GM12878 (cell line): ENCODE data around the gene TIMM17B. TPM values are rescaled to one million over a fixed set of nuclear protein-coding genes. Genes with fewer than 3 reads are reported as not detected.

ENCODE experiments used
- CBX5 ChIP-seq: sonication (generic); IDR thresholded peaks from 2 replicates; pipeline ENCODE4 v1.6.1; 2016; ENCODE audit warnings: low read depth, moderate library complexity, mild to moderate bottlenecking, inconsistent platforms
- CEBPB ChIP-seq, 2 experiments: fragments of 150-350 bp in 1 of 2; IDR thresholded peaks; 2 replicates each; pipeline ENCODE4 v1.6.1; 2012 to 2014; ENCODE audit warnings: low read depth in 2 of 2, low read length in 2 of 2, borderline replicate concordance in 1 of 2, inconsistent platforms in 1 of 2
- CEBPZ ChIP-seq: fragments of 150-350 bp; IDR thresholded peaks from 2 replicates; pipeline ENCODE4 v1.6.1; 2016; ENCODE audit warnings: low read depth, low read length
- CHD1 ChIP-seq: IDR thresholded peaks from 2 replicates; pipeline ENCODE4 v1.6.1; 2012; ENCODE audit warnings: low read depth, low read length, improper control_type of control experiment
- E2F4 ChIP-seq: IDR thresholded peaks from 2 replicates; pipeline ENCODE4 v1.6.1; 2012; ENCODE audit warnings: low read depth, low read length, improper control_type of control experiment
- FOXK2 ChIP-seq: fragments of 450-650 bp; IDR thresholded peaks from 2 replicates; pipeline ENCODE4 v1.6.1; 2017; ENCODE audit warnings: mild to moderate bottlenecking, moderate library complexity
- GATAD2B ChIP-seq: fragments of 450-650 bp; conservative IDR thresholded peaks from 2 replicates; pipeline ENCODE4 v1.6.1; 2017; ENCODE audit warnings: low read depth, mild to moderate bottlenecking, moderate library complexity
- HDAC2 ChIP-seq: fragments of 200-600 bp; sonication (generic); IDR thresholded peaks from 2 replicates; pipeline ENCODE4 v1.6.1; 2017
- HSF1 ChIP-seq: fragments of 150-350 bp; IDR thresholded peaks from 2 replicates; pipeline ENCODE4 v1.6.1; 2014; ENCODE audit warnings: mild to moderate bottlenecking, low read depth, low read length
- LARP7 ChIP-seq: fragments of 450-650 bp; IDR thresholded peaks from 2 replicates; pipeline ENCODE4 v1.6.1; 2017; ENCODE audit warnings: mild to moderate bottlenecking
- MYC ChIP-seq: IDR thresholded peaks from 2 replicates; pipeline ENCODE4 v1.6.1; 2011; ENCODE audit warnings: mild to moderate bottlenecking, low read length, moderate library complexity, inconsistent platforms; ENCODE audit not compliant: insufficient read depth, insufficient replicate concordance, insufficient read length, severe bottlenecking
- RCOR1 ChIP-seq: conservative IDR thresholded peaks from 2 replicates; pipeline ENCODE4 v1.6.1; 2012; ENCODE audit warnings: low read depth, low read length, improper control_type of control experiment
- RFX5 ChIP-seq: IDR thresholded peaks from 2 replicates; pipeline ENCODE4 v1.6.1; 2011; ENCODE audit warnings: low read depth, low read length, improper control_type of control experiment
- SIX5 ChIP-seq: IDR thresholded peaks from 2 replicates; pipeline ENCODE4 v1.6.1; 2011; ENCODE audit warnings: mild to moderate bottlenecking, low read depth, low read length, moderate library complexity; ENCODE audit not compliant: severe bottlenecking
- SMARCA5 ChIP-seq: fragments of 450-650 bp; IDR thresholded peaks from 2 replicates; pipeline ENCODE4 v1.6.1; 2017; ENCODE audit warnings: mild to moderate bottlenecking
- TAF1 ChIP-seq: IDR thresholded peaks from 2 replicates; pipeline ENCODE4 v1.6.1; 2011; ENCODE audit warnings: mild to moderate bottlenecking, low read depth, low read length, borderline replicate concordance
- YBX1 ChIP-seq: fragments of 450-650 bp; IDR thresholded peaks from 2 replicates; pipeline ENCODE4 v1.6.1; 2016; ENCODE audit warnings: antibody characterized with exemption
- polyA plus RNA-seq, 11 experiments: library from polyadenylated mRNA; depleted of rRNA in 4 of 11; unstranded in 6 of 11; stranded (reverse) in 5 of 11; fragments of >200 nt; fragmentation: Nextera tagmentation in 4 of 11; fragmentation: Illumina TruSeq in 1 of 11; extraction: Ambion mirVana in 4 of 11; extraction: Trizol in 1 of 11; gene quantifications; 1 replicate in 1 of 11; 2 replicates in 10 of 11; pipeline versions ENCODE4 v1.2.1 to v1.2.3, GENCODE V29; 2011 to 2016; ENCODE audit warnings: inconsistent platforms in 2 of 11, missing spikeins in 2 of 11, low read depth in 1 of 11
- total RNA-seq, 4 experiments: library from RNA; depleted of rRNA in 3 of 4; stranded (reverse); fragments of >200 nt in 3 of 4; fragmentation: Illumina TruSeq in 1 of 4; extraction: Trizol in 1 of 4; gene quantifications; 2 replicates each; pipeline versions ENCODE4 v1.2.1 to v1.2.3, GENCODE V29; 2013 to 2021
- TF ChIP-seq, protein P1 (sequence below): IDR thresholded peaks from 2 replicates; pipeline ENCODE4 v1.6.1; 2011; ENCODE audit warnings: borderline replicate concordance, low read depth, mild to moderate bottlenecking, moderate library complexity, low read length; ENCODE audit not compliant: insufficient read depth, poor library complexity, severe bottlenecking
- TF ChIP-seq, protein P2 (sequence below), 3 experiments: IDR thresholded peaks in 2 of 3; conservative IDR thresholded peaks in 1 of 3; 2 replicates each; pipeline ENCODE4 v1.5.1; 2011; ENCODE audit warnings: low read depth in 3 of 3, low read length in 3 of 3, mild to moderate bottlenecking in 3 of 3, control low read depth in 2 of 3, moderate library complexity in 2 of 3, inconsistent platforms in 1 of 3, mixed read lengths in 1 of 3; ENCODE audit not compliant: control insufficient read depth in 2 of 3, insufficient read depth in 1 of 3; ENCODE audit errors: extremely low read depth in 1 of 3

The TIMM17B gene
- total and polyA plus RNA-seq, 10 of the 15 experiments (the other 5 are each of a cell fraction or from before 2014, with no cell fraction given), result 4.5 to 88.7 (median 47.5) TPM

- no peak for TF ChIP-seq CEBPZ
- TF ChIP-seq RFX5, result no peak
- TF ChIP-seq GATAD2B, result no peak
- 0 out of 2 replicates have a peak, but pooled peaks have one; percentile 12 for TF ChIP-seq TAF1
- no peak for TF ChIP-seq HDAC2
- TF ChIP-seq SMARCA5, result no peak
- TF ChIP-seq LARP7, result no peak
- TF ChIP-seq, protein P1, sequence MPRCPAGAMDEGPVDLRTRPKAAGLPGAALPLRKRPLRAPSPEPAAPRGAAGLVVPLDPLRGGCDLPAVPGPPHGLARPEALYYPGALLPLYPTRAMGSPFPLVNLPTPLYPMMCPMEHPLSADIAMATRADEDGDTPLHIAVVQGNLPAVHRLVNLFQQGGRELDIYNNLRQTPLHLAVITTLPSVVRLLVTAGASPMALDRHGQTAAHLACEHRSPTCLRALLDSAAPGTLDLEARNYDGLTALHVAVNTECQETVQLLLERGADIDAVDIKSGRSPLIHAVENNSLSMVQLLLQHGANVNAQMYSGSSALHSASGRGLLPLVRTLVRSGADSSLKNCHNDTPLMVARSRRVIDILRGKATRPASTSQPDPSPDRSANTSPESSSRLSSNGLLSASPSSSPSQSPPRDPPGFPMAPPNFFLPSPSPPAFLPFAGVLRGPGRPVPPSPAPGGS, result no peak
- TF ChIP-seq CBX5, result no peak
- TF ChIP-seq E2F4, result no peak
- no peak for TF ChIP-seq SIX5
- TF ChIP-seq FOXK2, result peak; percentile 81
- TF ChIP-seq RCOR1, result no peak
- TF ChIP-seq CEBPB (IDR thresholded peaks at IDR 0.05; ENCODE audit: borderline replicate concordance in 1 of 2, low read depth in 2 of 2, low read length in 2 of 2), result no peak
- no peak for TF ChIP-seq MYC
- TF ChIP-seq HSF1, result no peak
- TF ChIP-seq CHD1, result peak; percentile 86; the same call in 1 of the 2 replicates
- TF ChIP-seq, protein P2, sequence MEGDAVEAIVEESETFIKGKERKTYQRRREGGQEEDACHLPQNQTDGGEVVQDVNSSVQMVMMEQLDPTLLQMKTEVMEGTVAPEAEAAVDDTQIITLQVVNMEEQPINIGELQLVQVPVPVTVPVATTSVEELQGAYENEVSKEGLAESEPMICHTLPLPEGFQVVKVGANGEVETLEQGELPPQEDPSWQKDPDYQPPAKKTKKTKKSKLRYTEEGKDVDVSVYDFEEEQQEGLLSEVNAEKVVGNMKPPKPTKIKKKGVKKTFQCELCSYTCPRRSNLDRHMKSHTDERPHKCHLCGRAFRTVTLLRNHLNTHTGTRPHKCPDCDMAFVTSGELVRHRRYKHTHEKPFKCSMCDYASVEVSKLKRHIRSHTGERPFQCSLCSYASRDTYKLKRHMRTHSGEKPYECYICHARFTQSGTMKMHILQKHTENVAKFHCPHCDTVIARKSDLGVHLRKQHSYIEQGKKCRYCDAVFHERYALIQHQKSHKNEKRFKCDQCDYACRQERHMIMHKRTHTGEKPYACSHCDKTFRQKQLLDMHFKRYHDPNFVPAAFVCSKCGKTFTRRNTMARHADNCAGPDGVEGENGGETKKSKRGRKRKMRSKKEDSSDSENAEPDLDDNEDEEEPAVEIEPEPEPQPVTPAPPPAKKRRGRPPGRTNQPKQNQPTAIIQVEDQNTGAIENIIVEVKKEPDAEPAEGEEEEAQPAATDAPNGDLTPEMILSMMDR (IDR thresholded peaks at IDR 0.05 in 2 of 3, conservative IDR thresholded peaks at IDR 0.05 in 1 of 3; ENCODE audit: control insufficient read depth in 2 of 3, extremely low read depth in 1 of 3, insufficient read depth in 1 of 3, low read depth in 3 of 3, low read length in 3 of 3), result no peak
- TF ChIP-seq YBX1, result no peak
Observed at GRCh38 chrX:48897157-48897624, 377 bp downstream of the TIMM17B start (continued).
